ENCODE measurements around the gene RIPK4.

The RIPK4 gene

GRCh38 chr21:41752231-41752681 lies 14.6 kb downstream of the RIPK4 start:
- DNase-seq = no peak

GRCh38 chr21:41751611-41752011 lies 15.2 kb downstream of the RIPK4 start:
- no peak for DNase-seq

GRCh38 chr21:41750532-41751151 lies 16.2 kb downstream of the RIPK4 start:
- no peak for DNase-seq

GRCh38 chr21:41750051-41750450 lies 16.8 kb downstream of the RIPK4 start:
- DNase-seq = no peak

- no peak for DNase-seq
Measured at GRCh38 chr21:41749286-41749685, 17.6 kb downstream of the RIPK4 start.

GRCh38 chr21:41747943-41748738 lies 18.7 kb downstream of the RIPK4 start:
- DNase-seq = no peak

GRCh38 chr21:41746744-41747006 lies 20.2 kb downstream of the RIPK4 start:
- no peak for DNase-seq

- no peak for DNase-seq
Measured at GRCh38 chr21:41745971-41746743, 20.7 kb downstream of the RIPK4 start.

GRCh38 chr21:41745026-41745820 lies 21.6 kb downstream of the RIPK4 start:
- DNase-seq = no peak

GRCh38 chr21:41744028-41744930 lies 22.6 kb downstream of the RIPK4 start:
- DNase-seq = no peak

- no peak for DNase-seq
Measured at GRCh38 chr21:41743321-41744027, 23.4 kb downstream of the RIPK4 start.

GRCh38 chr21:41742073-41742875 lies 24.6 kb downstream of the RIPK4 start:
- DNase-seq = no peak

- DNase-seq = no peak
Measured at GRCh38 chr21:41741253-41742072, 25.4 kb downstream of the RIPK4 start.

GRCh38 chr21:41740604-41741252 lies 26.1 kb downstream of the RIPK4 start:
- DNase-seq = no peak

- DNase-seq = no peak
Measured at GRCh38 chr21:41739936-41740335, 26.9 kb downstream of the RIPK4 start.

GRCh38 chr21:41739011-41739410 lies 27.8 kb downstream of the RIPK4 start:
- no peak for DNase-seq

GRCh38 chr21:41737651-41738324 lies 29.1 kb downstream of the RIPK4 start:
- DNase-seq = no peak

- no peak for DNase-seq
Measured at GRCh38 chr21:41736423-41736822, 30.4 kb downstream of the RIPK4 start.

Measured in amniotic stem cell (primary cell).